Activated CD8-positive, alpha-beta T cell treated with anti-CD3 and anti-CD28 coated beads for 36 hours (primary cell): Measurements from ENCODE around the gene ACVR1C. TPM values are rescaled to one million over a fixed set of nuclear protein-coding genes. Genes with fewer than 3 reads are reported as not detected.
A peak's percentile ranks its signal among the peaks of the same experiment; 100 is the strongest.

ENCODE experiments used
- ATAC-seq: fragments of 200-7000 bp; cut with Tn5 transposase; one replicate; pipeline ENCODE4 v1.10.0; 2021; ENCODE audit warnings: mild to moderate bottlenecking, moderate library complexity
- CTCF ChIA-PET: fragments of 350-600 bp; sonication (Branson Sonifier 250); formaldehyde crosslinking; loops from one replicate; lab custom pipeline; 2021; ENCODE audit warnings: antibody characterized with exemption; lab: Charles Lee
- POLR2A ChIA-PET: fragments of 350-600 bp; sonication (Branson Sonifier 250); formaldehyde crosslinking; loops from one replicate; lab custom pipeline; 2021; ENCODE audit warnings: antibody characterized with exemption; lab: Charles Lee
- DNase-seq: peaks from one replicate; pipeline ENCODE4 v3.0.0-alpha.2; 2020
- H3K27ac Mint-ChIP-seq: one replicate; pipeline ENCODE4 v1.8.0; 2021; ENCODE audit warnings: mild to moderate bottlenecking, mixed read lengths
- H3K27me3 Mint-ChIP-seq: one replicate; pipeline ENCODE4 v1.8.0; 2021; ENCODE audit warnings: mixed read lengths
- H3K36me3 Mint-ChIP-seq: one replicate; pipeline ENCODE4 v1.8.0; 2021; ENCODE audit warnings: low read depth, mixed read lengths
- H3K4me1 Mint-ChIP-seq: one replicate; pipeline ENCODE4 v1.8.0; 2021; ENCODE audit warnings: low read depth, mixed read lengths
- H3K4me3 Mint-ChIP-seq: one replicate; pipeline ENCODE4 v1.8.0; 2021; ENCODE audit warnings: mild to moderate bottlenecking, moderate library complexity, mixed read lengths
- H3K9me3 Mint-ChIP-seq: one replicate; pipeline ENCODE4 v1.8.0; 2021; ENCODE audit warnings: mixed read lengths
- CTCF ChIP-seq: fragments of 200-600 bp; IDR thresholded peaks from one replicate; pipeline ENCODE4 v1.8.0; 2022; ENCODE audit warnings: antibody characterized with exemption, mild to moderate bottlenecking
- intact Hi-C: fragments of 100-400 bp; cut with micrococcal nuclease; formaldehyde crosslinking; loops from one replicate; pipeline ENCODE4 v1.10.0; 2022
- total RNA-seq, 2 experiments: library from RNA; stranded (reverse); gene quantifications; one replicate each; pipeline ENCODE4 v1.2.3, GENCODE V29; 2021

The ACVR1C gene
- total RNA-seq, 2 experiments from 2014 or later, result 1.7 to 2.2 TPM

- intact Hi-C loops, result no loop called here
- H3K27me3 Mint-ChIP-seq, result no peaks in the 10 kb centered on the region
- H3K4me3 Mint-ChIP-seq, result peak overlapping the region; percentile 68
- ChIA-PET CTCF (interaction anchor here (0.7 to 7.9 kb wide), 10 partner anchors 10 to 184 kb away, joined by 3 to 50 read pairs (median 8); no protein-coding TSS in a partner anchor), POLR2A (interaction anchor here (0.7 to 51.0 kb wide), 3 partner anchors 10 to 56 kb away, joined by 3 to 1592 read pairs (median 11); partner anchors contain the start of gene CYTIP)
- peaks cover 3% of the 10 kb centered on the region for H3K9me3 Mint-ChIP-seq
- peak overlapping the region; percentile 85 for H3K27ac Mint-ChIP-seq
- DNase-seq, result no peak
- ATAC-seq, result no peak
- H3K4me1 Mint-ChIP-seq, result peaks cover 81% of the 10 kb centered on the region
- TF ChIP-seq CTCF, result no peak
- H3K36me3 Mint-ChIP-seq, result peaks cover 5% of the 10 kb centered on the region
Observed at GRCh38 chr2:157487271-157487610, 141.4 kb downstream of the ACVR1C start.

GRCh38 chr2:157486596-157487270 is 141.9 kb downstream of the ACVR1C start:
- DNase-seq (no peak), ATAC-seq (peak; percentile 53)
- Mint-ChIP-seq H3K36me3 (peaks cover 8% of the 10 kb centered on the region), H3K4me1 (peaks cover 80% of the 10 kb centered on the region), H3K27ac (peak overlapping the region; percentile 85), H3K27me3 (no peaks in the 10 kb centered on the region), H3K4me3 (peak overlapping the region; percentile 68), H3K9me3 (peaks cover 3% of the 10 kb centered on the region)
- TF ChIP-seq CTCF, result no peak
- CTCF ChIA-PET, result interaction anchor here (0.7 to 7.9 kb wide), 11 partner anchors 11 to 183 kb away, joined by 3 to 50 read pairs (median 6); no protein-coding TSS in a partner anchor
- intact Hi-C loops, result no loop called here
- POLR2A ChIA-PET, result interaction anchor here (0.7 to 51.0 kb wide), 4 partner anchors 9 to 56 kb away, joined by 3 to 1592 read pairs (median 9); partner anchors contain the start of gene CYTIP

GRCh38 chr2:157480182-157480961 is 148.3 kb downstream of the ACVR1C start:
- Mint-ChIP-seq H3K27ac (peak overlapping the region; percentile 98), H3K4me3 (peak overlapping the region; percentile 80), H3K27me3 (no peaks in the 10 kb centered on the region), H3K9me3 (peaks cover 6% of the 10 kb centered on the region), H3K4me1 (peaks cover 82% of the 10 kb centered on the region), H3K36me3 (peaks cover 34% of the 10 kb centered on the region)
- peak; percentile 79 for DNase-seq
- POLR2A ChIA-PET, result interaction anchor here (0.6 to 51.0 kb wide), 10 partner anchors 10 to 1872 kb away, joined by 3 to 1592 read pairs (median 4); partner anchors contain the start of gene CYTIP
- TF ChIP-seq CTCF, result no peak
- ATAC-seq, result peak; percentile 66
- intact Hi-C loops, result loop anchor here (2.0 to 5.0 kb wide), 2 partner anchors 16 to 163 kb away; no protein-coding TSS in a partner anchor
- CTCF ChIA-PET, result interaction anchor here (0.7 to 5.3 kb wide), 11 partner anchors 11 to 153 kb away, joined by 3 to 46 read pairs (median 4); no protein-coding TSS in a partner anchor

GRCh38 chr2:157479081-157480027 is 149.3 kb downstream of the ACVR1C start:
- Mint-ChIP-seq H3K36me3 (peaks cover 29% of the 10 kb centered on the region), H3K4me3 (peak overlapping the region; percentile 80), H3K9me3 (peaks cover 3% of the 10 kb centered on the region), H3K27ac (peak overlapping the region; percentile 98), H3K4me1 (peaks cover 81% of the 10 kb centered on the region), H3K27me3 (no peaks in the 10 kb centered on the region)
- POLR2A ChIA-PET, result interaction anchor here (0.6 to 51.0 kb wide), 12 partner anchors 10 to 418 kb away, joined by 3 to 1592 read pairs (median 4); partner anchors contain the start of gene CYTIP
- ATAC-seq, result no peak
- no peak for TF ChIP-seq CTCF
- CTCF ChIA-PET, result interaction anchor here (0.7 to 5.3 kb wide), 8 partner anchors 9 to 420 kb away, joined by 3 to 46 read pairs (median 5); partner anchors contain the start of gene CYTIP
- intact Hi-C loops, result loop anchor here (2.0 to 5.0 kb wide), 3 partner anchors 15 to 418 kb away; no protein-coding TSS in a partner anchor
- no peak for DNase-seq
